Neural cell (in vitro differentiated cells): Measurements from ENCODE around the gene EBF3. TPM values are rescaled to one million over a fixed set of nuclear protein-coding genes. Genes with fewer than 3 reads are reported as not detected.

Source experiments
- H2AFZ ChIP-seq: fragments of 200-600, 300-800 bp; sonication (generic), shearing (Covaris generic); 2 replicates; pipeline ENCODE4 v1.6.0; 2014; ENCODE audit warnings: low read depth, mild to moderate bottlenecking, antibody characterized with exemption, low read length, moderate library complexity
- H3F3A ChIP-seq: fragments of 200-600 bp; shearing (Covaris generic); 2 replicates; pipeline ENCODE4 v1.6.1; 2016; ENCODE audit warnings: mild to moderate bottlenecking, moderate library complexity, mixed read lengths, antibody characterized with exemption, low read length; ENCODE audit not compliant: insufficient read depth, poor library complexity, severe bottlenecking
- H3K27ac ChIP-seq: fragments of 200-600, 300-800 bp; sonication (generic), shearing (Covaris generic); 2 replicates; pipeline ENCODE4 v1.5.1; 2014; ENCODE audit warnings: mild to moderate bottlenecking, low read length, moderate library complexity
- H3K27me3 ChIP-seq: fragments of 300-800, 200-600 bp; sonication (generic), shearing (Covaris generic); 2 replicates; pipeline ENCODE4 v1.6.0; 2014; ENCODE audit warnings: mild to moderate bottlenecking, low read depth, low read length, moderate library complexity; ENCODE audit not compliant: insufficient read depth
- H3K36me3 ChIP-seq: fragments of 300-800, 200-600 bp; sonication (generic), shearing (Covaris generic); 2 replicates; pipeline ENCODE4 v1.5.1; 2014; ENCODE audit warnings: mild to moderate bottlenecking, antibody characterized with exemption, low read length, moderate library complexity; ENCODE audit not compliant: insufficient read depth
- H3K4me2 ChIP-seq: fragments of 300-800, 200-600 bp; sonication (generic), shearing (Covaris generic); 2 replicates; pipeline ENCODE4 v1.6.0; 2014; ENCODE audit warnings: mild to moderate bottlenecking, low read length
- H3K4me3 ChIP-seq: fragments of 300-800, 200-600 bp; sonication (generic), shearing (Covaris generic); 2 replicates; pipeline ENCODE4 v1.5.1; 2014; ENCODE audit warnings: mild to moderate bottlenecking, low read length, moderate library complexity
- H3K79me2 ChIP-seq: fragments of 200-600 bp; shearing (Covaris generic); replicated peaks from 2 replicates; pipeline ENCODE4 v1.6.0; 2014; ENCODE audit warnings: mild to moderate bottlenecking, low read length, moderate library complexity; ENCODE audit not compliant: insufficient read depth
- H3K9ac ChIP-seq: fragments of 300-800, 200-600 bp; sonication (generic), shearing (Covaris generic); 2 replicates; pipeline ENCODE4 v1.6.1; 2016; ENCODE audit warnings: mild to moderate bottlenecking, low read length, mixed read lengths
- H3K9me2 ChIP-seq: fragments of 200-600 bp; shearing (Covaris generic); 2 replicates; pipeline ENCODE4 v1.6.1; 2016; ENCODE audit warnings: mild to moderate bottlenecking, low read length, mixed read lengths; ENCODE audit not compliant: insufficient read depth
- H3K9me3 ChIP-seq: fragments of 200-600, 300-800 bp; sonication (generic), shearing (Covaris generic); 2 replicates; pipeline ENCODE4 v1.6.1; 2016; ENCODE audit warnings: mild to moderate bottlenecking, mixed run types, low read length, moderate library complexity, mixed read lengths
- H4K20me1 ChIP-seq: fragments of 200-600 bp; shearing (Covaris generic); 2 replicates; pipeline ENCODE4 v1.6.1; 2016; ENCODE audit warnings: mild to moderate bottlenecking, mixed run types; ENCODE audit not compliant: insufficient read depth
- CTCF ChIP-seq: fragments of 450-650 bp; IDR thresholded peaks from 2 replicates; pipeline ENCODE4 v1.5.1; 2014; ENCODE audit warnings: antibody characterized with exemption, mild to moderate bottlenecking, moderate library complexity; ENCODE audit not compliant: poor library complexity, severe bottlenecking
- EP300 ChIP-seq: fragments of 450-650 bp; conservative IDR thresholded peaks from 2 replicates; pipeline ENCODE4 v1.6.1; 2014; ENCODE audit warnings: antibody characterized with exemption, mild to moderate bottlenecking, moderate library complexity; ENCODE audit not compliant: poor library complexity, severe bottlenecking
- EZH2 ChIP-seq: fragments of 200-600, 300-800 bp; shearing (Covaris generic), sonication (generic); IDR thresholded peaks from 2 replicates; pipeline ENCODE4 v1.6.1; 2014; ENCODE audit warnings: antibody characterized with exemption, low read length, borderline replicate concordance, mild to moderate bottlenecking; ENCODE audit not compliant: insufficient read depth, poor library complexity, severe bottlenecking
- MXI1 ChIP-seq: fragments of 450-650 bp; conservative IDR thresholded peaks from 2 replicates; pipeline ENCODE4 v1.6.1; 2014; ENCODE audit warnings: antibody characterized with exemption, mild to moderate bottlenecking; ENCODE audit not compliant: poor library complexity, severe bottlenecking
- POLR2AphosphoS5 ChIP-seq: IDR thresholded peaks from 2 replicates; pipeline ENCODE4 v1.6.1; 2012
- RAD21 ChIP-seq: fragments of 450-650 bp; conservative IDR thresholded peaks from 2 replicates; pipeline ENCODE4 v1.6.1; 2014; ENCODE audit warnings: antibody characterized with exemption, mild to moderate bottlenecking, moderate library complexity
- SMC3 ChIP-seq: fragments of 450-650 bp; conservative IDR thresholded peaks from 2 replicates; pipeline ENCODE4 v1.6.1; 2014; ENCODE audit warnings: antibody characterized with exemption, mild to moderate bottlenecking, moderate library complexity; ENCODE audit not compliant: poor library complexity
- TAF1 ChIP-seq: IDR thresholded peaks from 2 replicates; pipeline ENCODE4 v1.6.1; 2012; ENCODE audit warnings: low read depth
- polyA plus RNA-seq: library from polyadenylated mRNA; depleted of rRNA; stranded (reverse); fragments of >200 nt; gene quantifications from 2 replicates; pipeline ENCODE4 v1.2.3, GENCODE V29; 2014
- TF ChIP-seq, protein P1 (sequence below): IDR thresholded peaks from 2 replicates; pipeline ENCODE4 v1.6.1; 2012; ENCODE audit warnings: borderline replicate concordance

EBF3 gene
- polyA plus RNA-seq, 1 donor from 2014 or later = 0.38 TPM

- no peak overlapping the region for H2AFZ ChIP-seq
- no peaks in the 10 kb centered on the region for H4K20me1 ChIP-seq
- no peak for TF ChIP-seq RAD21
- TF ChIP-seq, protein P1, sequence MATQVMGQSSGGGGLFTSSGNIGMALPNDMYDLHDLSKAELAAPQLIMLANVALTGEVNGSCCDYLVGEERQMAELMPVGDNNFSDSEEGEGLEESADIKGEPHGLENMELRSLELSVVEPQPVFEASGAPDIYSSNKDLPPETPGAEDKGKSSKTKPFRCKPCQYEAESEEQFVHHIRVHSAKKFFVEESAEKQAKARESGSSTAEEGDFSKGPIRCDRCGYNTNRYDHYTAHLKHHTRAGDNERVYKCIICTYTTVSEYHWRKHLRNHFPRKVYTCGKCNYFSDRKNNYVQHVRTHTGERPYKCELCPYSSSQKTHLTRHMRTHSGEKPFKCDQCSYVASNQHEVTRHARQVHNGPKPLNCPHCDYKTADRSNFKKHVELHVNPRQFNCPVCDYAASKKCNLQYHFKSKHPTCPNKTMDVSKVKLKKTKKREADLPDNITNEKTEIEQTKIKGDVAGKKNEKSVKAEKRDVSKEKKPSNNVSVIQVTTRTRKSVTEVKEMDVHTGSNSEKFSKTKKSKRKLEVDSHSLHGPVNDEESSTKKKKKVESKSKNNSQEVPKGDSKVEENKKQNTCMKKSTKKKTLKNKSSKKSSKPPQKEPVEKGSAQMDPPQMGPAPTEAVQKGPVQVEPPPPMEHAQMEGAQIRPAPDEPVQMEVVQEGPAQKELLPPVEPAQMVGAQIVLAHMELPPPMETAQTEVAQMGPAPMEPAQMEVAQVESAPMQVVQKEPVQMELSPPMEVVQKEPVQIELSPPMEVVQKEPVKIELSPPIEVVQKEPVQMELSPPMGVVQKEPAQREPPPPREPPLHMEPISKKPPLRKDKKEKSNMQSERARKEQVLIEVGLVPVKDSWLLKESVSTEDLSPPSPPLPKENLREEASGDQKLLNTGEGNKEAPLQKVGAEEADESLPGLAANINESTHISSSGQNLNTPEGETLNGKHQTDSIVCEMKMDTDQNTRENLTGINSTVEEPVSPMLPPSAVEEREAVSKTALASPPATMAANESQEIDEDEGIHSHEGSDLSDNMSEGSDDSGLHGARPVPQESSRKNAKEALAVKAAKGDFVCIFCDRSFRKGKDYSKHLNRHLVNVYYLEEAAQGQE = no peak
- H3K4me2 ChIP-seq = no peak overlapping the region
- peaks cover 7% of the 10 kb centered on the region for H3K9me3 ChIP-seq
- H3F3A ChIP-seq = no peaks in the 10 kb centered on the region
- no peaks in the 10 kb centered on the region for H3K9me2 ChIP-seq
- no peaks in the 10 kb centered on the region for H3K27me3 ChIP-seq
- H3K4me3 ChIP-seq = no peak overlapping the region
- H3K79me2 ChIP-seq = no peaks in the 10 kb centered on the region
- no peak overlapping the region for H3K27ac ChIP-seq
- H3K9ac ChIP-seq = no peak overlapping the region
- no peaks in the 10 kb centered on the region for H3K36me3 ChIP-seq
These were observed 154.2 kb downstream of the EBF3 start for GRCh38 chr10:129809841-129810240.

DNA sequence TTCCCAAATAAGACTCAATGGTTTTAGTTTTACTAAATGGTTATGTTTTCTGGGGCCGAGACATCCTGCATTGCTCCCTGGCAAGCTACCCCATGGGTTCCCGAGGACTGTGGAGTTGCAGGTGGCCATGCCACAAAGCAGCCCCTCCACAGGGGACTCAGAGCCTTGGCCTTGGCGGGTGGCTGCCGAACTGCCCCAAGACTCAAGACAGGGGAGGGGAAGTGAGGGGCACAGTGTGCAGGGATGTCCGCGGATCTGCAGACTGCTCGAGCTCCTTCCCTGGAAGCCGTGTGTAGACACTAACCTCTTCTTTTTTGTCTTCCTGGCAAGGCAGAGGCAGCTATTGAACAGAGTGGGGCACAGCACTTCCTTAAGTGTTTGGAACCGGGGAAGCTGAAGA lies 154.6 kb downstream of the EBF3 start:
- Histone ChIP-seq H3F3A (no peaks in the 10 kb centered on the region), H3K4me3 (no peak overlapping the region), H2AFZ (no peak overlapping the region), H3K36me3 (no peaks in the 10 kb centered on the region), H3K9ac (no peak overlapping the region), H3K27ac (no peak overlapping the region), H3K4me2 (no peak overlapping the region), H3K9me2 (no peaks in the 10 kb centered on the region), H3K9me3 (peaks cover 7% of the 10 kb centered on the region), H4K20me1 (no peaks in the 10 kb centered on the region), H3K27me3 (no peaks in the 10 kb centered on the region), H3K79me2 (no peaks in the 10 kb centered on the region)
- no peak for TF ChIP-seq POLR2AphosphoS5
- no peak for TF ChIP-seq EP300
- TF ChIP-seq, protein P1 = no peak
- no peak for TF ChIP-seq MXI1
- TF ChIP-seq RAD21 = no peak
- no peak for TF ChIP-seq CTCF
- TF ChIP-seq EZH2 = no peak
- no peak for TF ChIP-seq TAF1
- TF ChIP-seq SMC3 = no peak
